ENCODE measurements around the gene ELOVL4.

ELOVL4 gene

GRCh38 chr6:79913369-79913768 is 34.0 kb downstream of the ELOVL4 start:
- no peak for DNase-seq
- H3K9me3 ChIP-seq (replicated peaks; ENCODE audit: insufficient read depth, low read length): no peaks in the 10 kb centered on the region
- H3K4me1 ChIP-seq (ENCODE audit: low read length): no peaks in the 10 kb centered on the region
- H3K36me3 ChIP-seq (replicated peaks; ENCODE audit: insufficient read depth, low read length): no peaks in the 10 kb centered on the region
- no peaks in the 10 kb centered on the region for H3K9me2 ChIP-seq (replicated peaks; ENCODE audit: insufficient read depth, low read length)
- no peak overlapping the region for H2AFZ ChIP-seq (ENCODE audit: low read length)
- no peaks in the 10 kb centered on the region for H3F3A ChIP-seq (ENCODE audit: insufficient read depth, low read length)
- no peaks in the 10 kb centered on the region for H3K27me3 ChIP-seq (replicated peaks; ENCODE audit: insufficient read depth, low read length)
- TF ChIP-seq EZH2phosphoT487 (IDR thresholded peaks at IDR 0.05; ENCODE audit: low read length) (no peak), CTCF (IDR thresholded peaks at IDR 0.05; ENCODE audit: low read length) (no peak), EZH2 (optimal IDR thresholded peaks at IDR 0.05; ENCODE audit: low read depth, low read length) (no peak)
- no peak overlapping the region for H3K9ac ChIP-seq (ENCODE audit: low read length)
- H3K27ac ChIP-seq (ENCODE audit: low read length): no peak overlapping the region
- no peaks in the 10 kb centered on the region for H3K79me2 ChIP-seq (ENCODE audit: low read length)
- no peak overlapping the region for H3K4me2 ChIP-seq (ENCODE audit: low read depth, low read length)
- no peak overlapping the region for H3K4me3 ChIP-seq (ENCODE audit: low read length)
- H4K20me1 ChIP-seq (ENCODE audit: insufficient read depth, low read length): no peaks in the 10 kb centered on the region

DNA sequence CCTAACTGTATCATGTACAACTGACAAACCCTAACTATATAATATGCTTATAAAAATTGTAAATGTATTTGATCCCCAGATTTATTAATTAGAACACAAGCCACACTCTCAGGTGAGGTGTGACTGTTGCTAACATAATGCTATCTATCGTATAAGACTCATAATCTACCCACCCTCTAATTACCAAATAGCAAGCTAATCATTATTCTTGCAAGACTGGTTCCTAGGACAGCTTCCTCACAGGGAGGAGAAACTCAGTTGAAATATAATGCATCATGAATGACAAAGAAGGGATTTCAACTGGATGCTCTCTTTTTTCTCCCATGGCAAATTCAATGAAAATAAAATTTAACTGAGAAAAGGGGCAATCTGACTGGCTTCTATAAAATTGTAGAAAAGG is 35.4 kb downstream of the ELOVL4 start:
- H3K9me2 ChIP-seq (replicated peaks; ENCODE audit: insufficient read depth, low read length): no peaks in the 10 kb centered on the region
- H4K20me1 ChIP-seq (ENCODE audit: insufficient read depth, low read length): no peaks in the 10 kb centered on the region
- H3K79me2 ChIP-seq (ENCODE audit: low read length): no peaks in the 10 kb centered on the region
- no peaks in the 10 kb centered on the region for H3K4me1 ChIP-seq (ENCODE audit: low read length)
- no peaks in the 10 kb centered on the region for H3K36me3 ChIP-seq (replicated peaks; ENCODE audit: insufficient read depth, low read length)
- H3K9me3 ChIP-seq (replicated peaks; ENCODE audit: insufficient read depth, low read length): no peaks in the 10 kb centered on the region
- no peak overlapping the region for H3K9ac ChIP-seq (ENCODE audit: low read length)
- no peak overlapping the region for H2AFZ ChIP-seq (ENCODE audit: low read length)
- no peaks in the 10 kb centered on the region for H3K27me3 ChIP-seq (replicated peaks; ENCODE audit: insufficient read depth, low read length)
- no peak overlapping the region for H3K4me3 ChIP-seq (ENCODE audit: low read length)
- no peak overlapping the region for H3K27ac ChIP-seq (ENCODE audit: low read length)
- DNase-seq: no peak
- H3F3A ChIP-seq (ENCODE audit: insufficient read depth, low read length): no peaks in the 10 kb centered on the region
- no peak overlapping the region for H3K4me2 ChIP-seq (ENCODE audit: low read depth, low read length)
- TF ChIP-seq EZH2phosphoT487 (IDR thresholded peaks at IDR 0.05; ENCODE audit: low read length) (no peak), EZH2 (optimal IDR thresholded peaks at IDR 0.05; ENCODE audit: low read depth, low read length) (no peak), CTCF (IDR thresholded peaks at IDR 0.05; ENCODE audit: low read length) (no peak)

GRCh38 chr6:79909517-79909916 is 37.8 kb downstream of the ELOVL4 start:
- no peaks in the 10 kb centered on the region for H3K9me3 ChIP-seq (replicated peaks; ENCODE audit: insufficient read depth, low read length)
- no peak overlapping the region for H3K9ac ChIP-seq (ENCODE audit: low read length)
- H3K27me3 ChIP-seq (replicated peaks; ENCODE audit: insufficient read depth, low read length): no peaks in the 10 kb centered on the region
- no peaks in the 10 kb centered on the region for H4K20me1 ChIP-seq (ENCODE audit: insufficient read depth, low read length)
- no peak overlapping the region for H2AFZ ChIP-seq (ENCODE audit: low read length)
- H3K9me2 ChIP-seq (replicated peaks; ENCODE audit: insufficient read depth, low read length): no peaks in the 10 kb centered on the region
- DNase-seq: no peak
- H3K4me1 ChIP-seq (ENCODE audit: low read length): no peaks in the 10 kb centered on the region
- no peak overlapping the region for H3K4me3 ChIP-seq (ENCODE audit: low read length)
- TF ChIP-seq EZH2phosphoT487 (IDR thresholded peaks at IDR 0.05; ENCODE audit: low read length): no peak
- TF ChIP-seq CTCF (IDR thresholded peaks at IDR 0.05; ENCODE audit: low read length): no peak
- no peak for TF ChIP-seq EZH2 (optimal IDR thresholded peaks at IDR 0.05; ENCODE audit: low read depth, low read length)
- H3F3A ChIP-seq (ENCODE audit: insufficient read depth, low read length): no peaks in the 10 kb centered on the region
- no peaks in the 10 kb centered on the region for H3K36me3 ChIP-seq (replicated peaks; ENCODE audit: insufficient read depth, low read length)
- no peak overlapping the region for H3K4me2 ChIP-seq (ENCODE audit: low read depth, low read length)
- no peak overlapping the region for H3K27ac ChIP-seq (ENCODE audit: low read length)
- H3K79me2 ChIP-seq (ENCODE audit: low read length): no peaks in the 10 kb centered on the region
